Adipocyte (in vitro differentiated cells): ENCODE data around the gene KRTAP3-3.
"Not testable (repeated sequence)": the region's sequence is repeated elsewhere in the genome, so short reads cannot be mapped to it uniquely, and the experiment has no call there.

Experiments
- DNase-seq: peaks from one replicate; pipeline ENCODE4 v3.0.0-alpha.2; 2015; ENCODE audit warnings: low read depth
- H3K27me3 ChIP-seq: replicated peaks from 2 replicates; pipeline ENCODE4 v1.7.0; 2013; ENCODE audit warnings: mild to moderate bottlenecking, low read length, moderate library complexity; ENCODE audit not compliant: control insufficient read depth, insufficient read depth
- H3K36me3 ChIP-seq: 2 replicates; pipeline ENCODE4 v1.7.0; 2013; ENCODE audit warnings: low read length, mild to moderate bottlenecking, moderate library complexity; ENCODE audit not compliant: control insufficient read depth, insufficient read depth, severe bottlenecking
- H3K4me1 ChIP-seq: 2 replicates; pipeline ENCODE4 v1.7.0; 2013; ENCODE audit warnings: mild to moderate bottlenecking, low read length, moderate library complexity; ENCODE audit not compliant: control insufficient read depth, insufficient read depth
- H3K4me3 ChIP-seq: 2 replicates; pipeline ENCODE4 v1.7.0; 2013; ENCODE audit warnings: mild to moderate bottlenecking, low read length, moderate library complexity
- H3K9ac ChIP-seq: 2 replicates; pipeline ENCODE4 v1.7.0; 2013; ENCODE audit warnings: mild to moderate bottlenecking, low read length, moderate library complexity
- H3K9me3 ChIP-seq: 2 replicates; pipeline ENCODE4 v1.7.0; 2013; ENCODE audit warnings: mild to moderate bottlenecking, low read length, moderate library complexity; ENCODE audit not compliant: control insufficient read depth

Gene KRTAP3-3

GRCh38 chr17:41003926-41004325 is 10.0 kb upstream of the KRTAP3-3 start:
- H3K4me1 ChIP-seq, result no peaks in the 10 kb centered on the region
- no peaks in the 10 kb centered on the region for H3K36me3 ChIP-seq
- no peak for DNase-seq
- no peak overlapping the region for H3K9ac ChIP-seq
- no peak overlapping the region for H3K4me3 ChIP-seq
- H3K27me3 ChIP-seq, result no peaks in the 10 kb centered on the region
- H3K9me3 ChIP-seq, result no peaks in the 10 kb centered on the region

GRCh38 chr17:41002814-41003213 is 8.8 kb upstream of the KRTAP3-3 start:
- H3K4me3 ChIP-seq, result no peak overlapping the region
- no peaks in the 10 kb centered on the region for H3K9me3 ChIP-seq
- H3K4me1 ChIP-seq, result no peaks in the 10 kb centered on the region
- no peak overlapping the region for H3K9ac ChIP-seq
- H3K27me3 ChIP-seq, result no peaks in the 10 kb centered on the region
- H3K36me3 ChIP-seq, result no peaks in the 10 kb centered on the region
- DNase-seq, result peak; percentile 58

- H3K4me3 ChIP-seq, result no peak overlapping the region
- no peaks in the 10 kb centered on the region for H3K4me1 ChIP-seq
- no peaks in the 10 kb centered on the region for H3K9me3 ChIP-seq
- no peak for DNase-seq
- no peak overlapping the region for H3K9ac ChIP-seq
- H3K27me3 ChIP-seq, result peaks cover 3% of the 10 kb centered on the region
- no peaks in the 10 kb centered on the region for H3K36me3 ChIP-seq
These were observed 7.8 kb upstream of the KRTAP3-3 start for GRCh38 chr17:41001795-41002194.

GRCh38 chr17:40999563-40999962 is 5.6 kb upstream of the KRTAP3-3 start, which contains the start of gene KRTAP3-2:
Gene KRTAP3-2, minus strand, starts transcription at chr17:40999906. Its CDS starts 53 bp downstream, at chr17:40999853.
- not testable (repeated sequence) for H3K9ac ChIP-seq, H3K4me1 ChIP-seq, H3K36me3 ChIP-seq, DNase-seq, H3K9me3 ChIP-seq, H3K4me3 ChIP-seq, H3K27me3 ChIP-seq

GRCh38 chr17:40997361-40997760 is 3.4 kb upstream of the KRTAP3-3 start:
- Histone ChIP-seq H3K36me3 (no peaks in the 10 kb centered on the region), H3K27me3 (peaks cover 3% of the 10 kb centered on the region), H3K9me3 (no peaks in the 10 kb centered on the region), H3K4me1 (no peaks in the 10 kb centered on the region), H3K9ac (no peak overlapping the region), H3K4me3 (no peak overlapping the region)
- no peak for DNase-seq

GRCh38 chr17:40996829-40997228 is 2.9 kb upstream of the KRTAP3-3 start:
- Histone ChIP-seq H3K9me3 (no peaks in the 10 kb centered on the region), H3K36me3 (no peaks in the 10 kb centered on the region), H3K9ac (no peak overlapping the region), H3K4me1 (no peaks in the 10 kb centered on the region), H3K27me3 (peaks cover 3% of the 10 kb centered on the region), H3K4me3 (no peak overlapping the region)
- DNase-seq, result no peak

GRCh38 chr17:40995116-40995515 is 1.2 kb upstream of the KRTAP3-3 start:
- peaks cover 3% of the 10 kb centered on the region for H3K27me3 ChIP-seq
- H3K4me1 ChIP-seq, result no peaks in the 10 kb centered on the region
- H3K4me3 ChIP-seq, result no peak overlapping the region
- DNase-seq, result no peak
- H3K36me3 ChIP-seq, result no peaks in the 10 kb centered on the region
- no peaks in the 10 kb centered on the region for H3K9me3 ChIP-seq
- no peak overlapping the region for H3K9ac ChIP-seq

- no peak for DNase-seq
These were observed 880 bp downstream of the KRTAP3-3 start for GRCh38 chr17:40993084-40993483.

GRCh38 chr17:40992666-40993065 is 1.3 kb downstream of the KRTAP3-3 start:
- H3K27me3 ChIP-seq, result peaks cover 3% of the 10 kb centered on the region
- no peak for DNase-seq
- H3K36me3 ChIP-seq, result no peaks in the 10 kb centered on the region
- H3K4me3 ChIP-seq, result no peak overlapping the region
- H3K4me1 ChIP-seq, result no peaks in the 10 kb centered on the region
- no peaks in the 10 kb centered on the region for H3K9me3 ChIP-seq
- no peak overlapping the region for H3K9ac ChIP-seq

More at GRCh38 chr17:40993084-40993483, 880 bp downstream of the KRTAP3-3 start:
- no peak overlapping the region for H3K9ac ChIP-seq
- H3K4me3 ChIP-seq, result no peak overlapping the region
- no peaks in the 10 kb centered on the region for H3K36me3 ChIP-seq
- H3K4me1 ChIP-seq, result no peaks in the 10 kb centered on the region
- H3K9me3 ChIP-seq, result no peaks in the 10 kb centered on the region
- peaks cover 3% of the 10 kb centered on the region for H3K27me3 ChIP-seq

- Histone ChIP-seq H3K9ac (no peak overlapping the region), H3K4me3 (no peak overlapping the region), H3K36me3 (no peaks in the 10 kb centered on the region), H3K4me1 (no peaks in the 10 kb centered on the region), H3K9me3 (no peaks in the 10 kb centered on the region), H3K27me3 (no peaks in the 10 kb centered on the region)
- no peak for DNase-seq
These were observed 7.0 kb downstream of the KRTAP3-3 start for GRCh38 chr17:40986920-40987319.

- H3K9ac ChIP-seq, result no peak within 1 kb of the TSS
- no peaks in the 10 kb centered on the region for H3K36me3 ChIP-seq
- no peak for DNase-seq
- H3K4me1 ChIP-seq, result peaks cover 10% of the 10 kb centered on the region
- H3K4me3 ChIP-seq, result no peak within 1 kb of the TSS
- H3K9me3 ChIP-seq, result no peaks in the 10 kb centered on the region
- no peaks in the 10 kb centered on the region for H3K27me3 ChIP-seq
These were observed 9.7 kb downstream of the KRTAP3-3 start, which contains the start of gene KRT40 for GRCh38 chr17:40984226-40984625. Gene KRT40, minus strand, starts transcription at chr17:40984326. Its CDS starts 53 bp downstream, at chr17:40984273.

GRCh38 chr17:40981115-40981514 is 12.8 kb downstream of the KRTAP3-3 start:
- Histone ChIP-seq H3K36me3 (no peaks in the 10 kb centered on the region), H3K9me3 (no peaks in the 10 kb centered on the region), H3K4me3 (peak overlapping the region; percentile 62), H3K27me3 (no peaks in the 10 kb centered on the region), H3K9ac (no peak overlapping the region), H3K4me1 (peaks cover 10% of the 10 kb centered on the region)
- DNase-seq, result no peak
